Uterus (tissue), 2 donors: ENCODE measurements around the gene SLC7A1.

Experiments used
- CTCF ChIP-seq, 4 experiments: fragments of 200-600 bp in 2 of 4; fragments of 450-650 bp in 2 of 4; sonication (generic) in 2 of 4; IDR thresholded peaks; one replicate each; pipeline ENCODE4 v1.5.1; 2016 to 2019; ENCODE audit warnings: antibody characterized with exemption in 4 of 4, mild to moderate bottlenecking in 2 of 4, moderate library complexity in 1 of 4
- POLR2A ChIP-seq, 2 donors: fragments of 450-650 bp; IDR thresholded peaks; one replicate each; pipeline ENCODE4 v1.6.1; 2016; ENCODE audit warnings: antibody characterized with exemption in 2 of 2, mild to moderate bottlenecking in 1 of 2, moderate library complexity in 1 of 2

GRCh38 chr13:29524176-29524575 is 71.3 kb downstream of the SLC7A1 start:
- TF ChIP-seq CTCF (IDR thresholded peaks at IDR 0.05) = no peak
- no peak for TF ChIP-seq POLR2A (IDR thresholded peaks at IDR 0.05)
